Loucy (cell line): ENCODE results near the gene GPR137.
A peak's percentile ranks its signal among the peaks of the same experiment; 100 is the strongest.

ENCODE experiments used
- H2AFZ ChIP-seq: fragments of 200-600 bp; sonication (generic); 2 replicates; pipeline ENCODE4 v1.6.0; 2016; ENCODE audit warnings: antibody characterized with exemption, mild to moderate bottlenecking, low read length, moderate library complexity
- H3F3A ChIP-seq: fragments of 200-600 bp; 2 replicates; pipeline ENCODE4 v1.6.0; 2016; ENCODE audit warnings: antibody characterized with exemption, low read depth, mild to moderate bottlenecking
- H3K27me3 ChIP-seq: fragments of 200-600 bp; sonication (generic); 2 replicates; pipeline ENCODE4 v1.6.1; 2014; ENCODE audit warnings: low read length, mild to moderate bottlenecking; ENCODE audit not compliant: insufficient read depth, poor library complexity, severe bottlenecking
- H3K36me3 ChIP-seq: fragments of 200-600 bp; sonication (generic); 2 replicates; pipeline ENCODE4 v1.6.1; 2016; ENCODE audit warnings: low read length; ENCODE audit not compliant: insufficient read depth
- H3K4me1 ChIP-seq: fragments of 200-600 bp; sonication (generic); 2 replicates; pipeline ENCODE4 v1.5.1; 2014; ENCODE audit warnings: low read length, mild to moderate bottlenecking; ENCODE audit not compliant: insufficient read depth, poor library complexity, severe bottlenecking
- H3K4me2 ChIP-seq: fragments of 200-600 bp; sonication (generic); 2 replicates; pipeline ENCODE4 v1.6.0; 2014; ENCODE audit warnings: antibody characterized with exemption, low read length, low read depth, mild to moderate bottlenecking; ENCODE audit not compliant: poor library complexity, severe bottlenecking
- H3K4me3 ChIP-seq: fragments of 200-600 bp; sonication (generic); 2 replicates; pipeline ENCODE4 v1.5.1; 2014; ENCODE audit warnings: low read length, mild to moderate bottlenecking, mixed read lengths; ENCODE audit not compliant: poor library complexity, severe bottlenecking
- H3K79me2 ChIP-seq: fragments of 200-600 bp; sonication (generic); 2 replicates; pipeline ENCODE4 v1.6.1; 2014; ENCODE audit warnings: low read length; ENCODE audit not compliant: insufficient read depth
- H3K9ac ChIP-seq: fragments of 200-600 bp; sonication (generic); 2 replicates; pipeline ENCODE4 v1.6.0; 2014; ENCODE audit warnings: mild to moderate bottlenecking, low read depth, low read length, moderate library complexity; ENCODE audit not compliant: poor library complexity, severe bottlenecking
- H3K9me2 ChIP-seq: fragments of 200-600 bp; sonication (generic); replicated peaks from 2 replicates; pipeline ENCODE4 v1.6.1; 2016; ENCODE audit warnings: low read depth, low read length, mixed read lengths
- H3K9me3 ChIP-seq: fragments of 200-600 bp; sonication (generic); 2 replicates; pipeline ENCODE4 v1.6.1; 2014; ENCODE audit warnings: mild to moderate bottlenecking, antibody characterized with exemption, low read length, low read depth; ENCODE audit not compliant: insufficient read depth
- H4K20me1 ChIP-seq: fragments of 200-600 bp; sonication (generic); 2 replicates; pipeline ENCODE4 v1.6.0; 2014; ENCODE audit warnings: antibody characterized with exemption, low read length, mild to moderate bottlenecking; ENCODE audit not compliant: insufficient read depth, poor library complexity, severe bottlenecking
- EZH2phosphoT487 ChIP-seq: fragments of 200-600 bp; IDR thresholded peaks from 2 replicates; pipeline ENCODE4 v1.6.1; 2018; ENCODE audit warnings: antibody characterized with exemption, mild to moderate bottlenecking, moderate library complexity, borderline replicate concordance
- TF ChIP-seq, protein P1 (sequence below): fragments of 200-600 bp; sonication (generic); conservative IDR thresholded peaks from 2 replicates; pipeline ENCODE4 v1.5.1; 2014; ENCODE audit warnings: mild to moderate bottlenecking, antibody characterized with exemption, low read length

Gene GPR137, protein sequence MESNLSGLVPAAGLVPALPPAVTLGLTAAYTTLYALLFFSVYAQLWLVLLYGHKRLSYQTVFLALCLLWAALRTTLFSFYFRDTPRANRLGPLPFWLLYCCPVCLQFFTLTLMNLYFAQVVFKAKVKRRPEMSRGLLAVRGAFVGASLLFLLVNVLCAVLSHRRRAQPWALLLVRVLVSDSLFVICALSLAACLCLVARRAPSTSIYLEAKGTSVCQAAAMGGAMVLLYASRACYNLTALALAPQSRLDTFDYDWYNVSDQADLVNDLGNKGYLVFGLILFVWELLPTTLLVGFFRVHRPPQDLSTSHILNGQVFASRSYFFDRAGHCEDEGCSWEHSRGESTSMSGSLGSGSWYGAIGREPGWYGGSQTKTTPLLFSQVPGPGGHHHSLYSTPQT

DNA sequence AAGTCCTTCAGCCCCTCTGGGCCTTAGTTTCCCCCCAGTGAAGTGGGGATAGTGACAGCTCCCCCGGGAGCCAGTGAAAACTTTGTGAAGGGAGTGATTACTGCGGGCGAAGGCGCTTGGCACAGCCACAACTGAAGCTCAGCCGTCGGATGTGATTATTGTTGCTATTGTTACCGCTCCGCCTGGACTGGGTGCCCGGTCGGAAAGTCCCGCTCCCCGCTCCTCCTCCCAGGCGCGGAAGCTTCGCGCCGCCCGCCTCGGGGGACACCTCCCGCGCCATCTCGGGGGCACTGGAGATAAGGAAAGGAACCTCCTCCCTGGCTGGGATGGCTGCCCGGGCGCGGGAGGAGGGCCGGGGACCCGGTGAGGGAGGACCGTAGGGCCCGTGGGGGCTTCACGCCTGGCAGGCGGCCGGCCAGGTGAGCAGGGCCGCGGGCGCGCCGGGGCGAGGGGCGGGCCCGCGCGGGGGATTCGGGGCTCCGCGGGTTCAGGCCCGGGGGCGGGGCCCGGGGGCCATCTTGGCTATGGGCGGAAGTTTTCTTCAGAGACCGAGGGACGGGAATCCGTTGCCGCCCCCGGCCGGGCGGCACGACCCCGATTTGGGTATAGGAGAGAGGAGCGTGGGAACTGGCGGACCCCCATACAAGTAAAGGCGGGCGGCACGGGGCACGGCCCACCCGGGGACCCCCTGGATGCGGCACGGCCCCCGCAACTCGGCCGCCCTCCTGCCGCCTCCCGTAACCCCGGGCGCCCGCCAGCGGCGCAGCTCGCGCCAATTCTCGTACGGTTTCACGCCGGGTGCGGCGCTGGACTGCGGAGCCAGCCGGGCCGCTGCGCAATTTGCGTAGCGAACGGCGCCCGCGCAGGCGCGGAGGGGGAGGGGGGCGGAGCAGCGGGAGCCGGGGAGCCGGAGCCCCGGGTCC lies at the start of gene GPR137:
Gene GPR137, plus strand, starts transcription at position 887 of the 923 bp plus-strand sequence. CDS start 677 bp downstream, outside the sequence.
- Histone ChIP-seq H3F3A (no peaks in the 10 kb centered on the region), H3K9me3 (no peaks in the 10 kb centered on the region), H3K9me2 (no peaks in the 10 kb centered on the region), H3K4me1 (peaks cover 8% of the 10 kb centered on the region), H3K36me3 (no peaks in the 10 kb centered on the region), H4K20me1 (no peaks in the 10 kb centered on the region), H3K79me2 (peaks cover 10% of the 10 kb centered on the region; the same call in 1 of the 2 replicates), H3K4me3 (peak within 1 kb of the TSS; percentile 99), H3K4me2 (peak within 1 kb of the TSS; percentile 96), H3K9ac (peak within 1 kb of the TSS; percentile 87), H2AFZ (peak within 1 kb of the TSS; percentile 95), H3K27me3 (no peaks in the 10 kb centered on the region)
- TF ChIP-seq, protein P1, sequence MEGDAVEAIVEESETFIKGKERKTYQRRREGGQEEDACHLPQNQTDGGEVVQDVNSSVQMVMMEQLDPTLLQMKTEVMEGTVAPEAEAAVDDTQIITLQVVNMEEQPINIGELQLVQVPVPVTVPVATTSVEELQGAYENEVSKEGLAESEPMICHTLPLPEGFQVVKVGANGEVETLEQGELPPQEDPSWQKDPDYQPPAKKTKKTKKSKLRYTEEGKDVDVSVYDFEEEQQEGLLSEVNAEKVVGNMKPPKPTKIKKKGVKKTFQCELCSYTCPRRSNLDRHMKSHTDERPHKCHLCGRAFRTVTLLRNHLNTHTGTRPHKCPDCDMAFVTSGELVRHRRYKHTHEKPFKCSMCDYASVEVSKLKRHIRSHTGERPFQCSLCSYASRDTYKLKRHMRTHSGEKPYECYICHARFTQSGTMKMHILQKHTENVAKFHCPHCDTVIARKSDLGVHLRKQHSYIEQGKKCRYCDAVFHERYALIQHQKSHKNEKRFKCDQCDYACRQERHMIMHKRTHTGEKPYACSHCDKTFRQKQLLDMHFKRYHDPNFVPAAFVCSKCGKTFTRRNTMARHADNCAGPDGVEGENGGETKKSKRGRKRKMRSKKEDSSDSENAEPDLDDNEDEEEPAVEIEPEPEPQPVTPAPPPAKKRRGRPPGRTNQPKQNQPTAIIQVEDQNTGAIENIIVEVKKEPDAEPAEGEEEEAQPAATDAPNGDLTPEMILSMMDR: no peak
- no peak for TF ChIP-seq EZH2phosphoT487

DNA sequence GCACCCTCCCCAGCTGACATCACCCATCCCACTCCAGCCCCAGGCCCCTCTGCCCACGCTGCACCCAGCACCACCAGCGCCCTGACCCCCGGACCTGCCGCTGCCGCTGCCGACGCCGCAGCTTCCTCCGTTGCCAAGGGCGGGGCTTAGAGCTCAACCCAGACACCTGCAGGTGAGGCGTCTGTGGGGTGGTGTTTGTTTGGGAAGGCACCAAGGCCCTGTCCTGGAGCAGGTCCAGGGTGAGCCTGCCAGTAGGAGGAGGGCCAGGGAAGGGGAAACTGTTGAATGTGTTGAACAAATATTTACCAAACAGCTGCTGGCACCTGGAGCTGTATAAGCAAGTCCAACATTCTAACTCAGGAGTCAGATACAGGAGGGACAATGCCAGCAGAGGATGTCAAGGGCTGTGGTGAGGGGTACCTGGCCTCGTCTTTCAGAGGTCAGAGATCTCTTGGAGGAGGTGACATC lies 48.1 kb upstream of the GPR137 start:
- Histone ChIP-seq H2AFZ (no peak overlapping the region), H3K9ac (no peak overlapping the region), H4K20me1 (peaks cover 21% of the 10 kb centered on the region), H3K27me3 (no peaks in the 10 kb centered on the region), H3K9me2 (no peaks in the 10 kb centered on the region), H3K4me1 (peaks cover 24% of the 10 kb centered on the region), H3F3A (peaks cover 10% of the 10 kb centered on the region; the same call in 1 of the 2 replicates), H3K4me3 (no peak overlapping the region), H3K4me2 (no peak overlapping the region), H3K36me3 (no peaks in the 10 kb centered on the region; the same call in 1 of the 2 replicates), H3K79me2 (peaks cover 24% of the 10 kb centered on the region; the same call in 1 of the 2 replicates), H3K9me3 (no peaks in the 10 kb centered on the region)
- TF ChIP-seq EZH2phosphoT487: no peak
- TF ChIP-seq, protein P1: no peak

DNA sequence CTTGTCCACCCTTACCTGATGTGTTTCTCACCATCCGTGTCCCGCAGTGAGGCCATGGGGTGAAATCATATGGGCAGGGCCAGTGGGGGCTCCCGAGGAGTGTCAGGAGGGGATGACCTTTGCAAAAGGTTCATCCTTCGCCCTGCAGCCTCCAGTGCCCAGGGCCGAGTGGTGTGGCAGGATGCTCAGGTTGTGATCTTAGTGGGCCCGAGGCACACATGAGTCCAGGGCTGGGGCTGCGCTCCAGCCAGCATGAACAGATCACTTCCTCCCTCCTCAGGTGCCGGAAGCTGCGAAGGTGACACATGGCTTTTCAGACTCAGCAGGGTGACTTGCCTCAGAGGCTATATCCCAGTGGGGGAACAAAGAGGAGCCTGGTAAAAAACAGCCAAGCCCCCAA lies 47.6 kb upstream of the GPR137 start:
- no peaks in the 10 kb centered on the region for H3K9me3 ChIP-seq
- H3K4me2 ChIP-seq: no peak overlapping the region
- no peaks in the 10 kb centered on the region; the same call in 1 of the 2 replicates for H3K36me3 ChIP-seq
- H3K4me1 ChIP-seq: peaks cover 29% of the 10 kb centered on the region
- TF ChIP-seq EZH2phosphoT487: no peak
- TF ChIP-seq, protein P1: no peak
- H3K79me2 ChIP-seq: peaks cover 30% of the 10 kb centered on the region
- no peak overlapping the region for H3K9ac ChIP-seq
- no peak overlapping the region for H2AFZ ChIP-seq
- H3F3A ChIP-seq: peaks cover 10% of the 10 kb centered on the region; the same call in 1 of the 2 replicates
- no peak overlapping the region for H3K4me3 ChIP-seq
- H3K9me2 ChIP-seq: no peaks in the 10 kb centered on the region
- H3K27me3 ChIP-seq: no peaks in the 10 kb centered on the region
- peaks cover 23% of the 10 kb centered on the region for H4K20me1 ChIP-seq
